HG03460 (cell line): ENCODE measurements around the gene LRMDA.

Experiments used
- ATAC-seq: cut with Tn5 transposase; IDR thresholded peaks from one replicate; pipeline ENCODE4 v1.9.1; 2021; ENCODE audit not compliant: unreplicated experiment

Gene LRMDA

GRCh38 chr10:75852851-75853484 lies 421.5 kb downstream of the LRMDA start:
- ATAC-seq, result no peak

GRCh38 chr10:75857269-75857846 lies 425.9 kb downstream of the LRMDA start:
- no peak for ATAC-seq

- no peak for ATAC-seq
Observed at GRCh38 chr10:75857896-75858295, 426.5 kb downstream of the LRMDA start.

- ATAC-seq, result no peak
Observed at GRCh38 chr10:75858339-75858738, 426.9 kb downstream of the LRMDA start.

DNA sequence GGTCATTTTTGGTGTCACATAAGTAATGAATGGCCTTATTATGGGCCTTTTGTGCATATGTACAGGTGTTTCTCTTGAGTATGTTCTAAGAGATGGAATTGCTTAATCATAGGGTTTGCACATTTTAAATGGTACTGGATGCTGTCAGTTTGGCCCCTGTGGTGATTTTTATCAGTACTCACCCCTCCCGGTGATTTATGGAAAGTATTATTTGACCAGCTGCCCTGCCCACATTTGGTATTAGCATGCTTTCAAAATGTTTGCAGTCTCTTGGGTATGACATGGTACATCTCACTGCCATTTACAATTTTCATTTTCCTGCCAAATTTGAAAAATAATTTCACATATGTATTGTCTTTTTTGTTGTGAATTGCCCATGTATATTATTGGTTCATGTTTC lies 427.7 kb downstream of the LRMDA start:
- no peak for ATAC-seq

DNA sequence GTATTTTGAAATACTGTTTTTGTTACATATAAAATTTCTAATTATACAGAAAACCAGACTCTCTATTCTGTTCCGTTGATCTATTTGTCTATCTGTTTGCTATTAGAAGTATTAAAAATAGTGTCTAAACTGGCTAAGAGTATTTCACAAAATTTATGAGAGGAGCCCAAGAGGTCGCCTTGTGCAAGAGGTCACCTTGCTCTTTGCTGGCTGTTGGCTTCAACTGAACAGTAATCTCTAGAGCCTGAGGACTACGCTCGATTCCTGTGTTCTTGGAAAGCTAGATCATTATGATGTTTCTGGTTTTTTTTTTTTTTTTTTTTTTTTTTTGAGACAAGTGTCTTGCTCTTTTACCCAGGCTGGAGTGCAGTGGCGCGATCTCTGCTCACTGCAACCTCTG lies 428.6 kb downstream of the LRMDA start:
- ATAC-seq, result no peak

DNA sequence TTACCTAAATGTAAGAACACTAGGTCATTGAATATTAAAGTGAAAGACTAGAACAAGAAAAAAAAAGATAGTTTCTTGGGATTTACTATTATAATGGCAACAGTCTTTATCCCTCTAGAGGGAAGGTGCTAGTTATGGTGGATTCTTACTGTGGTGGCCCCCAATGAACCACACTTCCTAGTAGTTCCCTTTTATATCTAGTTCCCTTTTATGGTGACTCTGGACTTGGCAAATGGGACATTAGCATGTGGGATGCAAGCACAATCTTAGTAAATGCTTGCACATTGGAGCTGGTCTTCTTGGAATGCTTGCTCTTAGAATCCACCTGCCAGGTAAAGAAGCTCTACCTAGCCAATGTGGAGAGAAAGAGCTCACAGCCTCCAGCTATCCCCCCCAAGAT lies 430.2 kb downstream of the LRMDA start:
- no peak for ATAC-seq

GRCh38 chr10:75862935-75863334 lies 431.5 kb downstream of the LRMDA start:
- ATAC-seq, result no peak

DNA sequence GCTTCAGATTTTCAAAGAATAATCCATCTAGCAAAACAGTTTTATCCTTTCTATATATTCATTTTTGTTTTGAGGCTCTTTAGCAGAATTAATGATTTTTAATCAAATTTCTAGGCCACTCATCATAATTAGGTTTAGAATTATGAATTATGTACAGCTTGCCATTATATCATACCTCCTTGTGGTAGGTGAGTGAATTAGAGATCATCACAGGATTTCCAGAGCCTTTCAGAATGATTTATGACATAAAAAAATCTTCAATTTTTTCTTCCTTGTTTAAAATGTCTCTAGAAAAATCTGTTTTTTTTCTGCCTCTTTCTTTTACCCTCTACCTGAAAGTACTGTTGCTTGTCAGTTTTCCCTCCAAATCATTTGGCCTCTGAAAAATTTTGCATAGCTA lies 433.3 kb downstream of the LRMDA start:
- ATAC-seq, result no peak

GRCh38 chr10:75865413-75866299 lies 434.2 kb downstream of the LRMDA start:
- ATAC-seq, result no peak

GRCh38 chr10:75866300-75866625 lies 434.8 kb downstream of the LRMDA start:
- ATAC-seq, result no peak

- no peak for ATAC-seq
Observed at GRCh38 chr10:75866731-75867130, 435.3 kb downstream of the LRMDA start.

DNA sequence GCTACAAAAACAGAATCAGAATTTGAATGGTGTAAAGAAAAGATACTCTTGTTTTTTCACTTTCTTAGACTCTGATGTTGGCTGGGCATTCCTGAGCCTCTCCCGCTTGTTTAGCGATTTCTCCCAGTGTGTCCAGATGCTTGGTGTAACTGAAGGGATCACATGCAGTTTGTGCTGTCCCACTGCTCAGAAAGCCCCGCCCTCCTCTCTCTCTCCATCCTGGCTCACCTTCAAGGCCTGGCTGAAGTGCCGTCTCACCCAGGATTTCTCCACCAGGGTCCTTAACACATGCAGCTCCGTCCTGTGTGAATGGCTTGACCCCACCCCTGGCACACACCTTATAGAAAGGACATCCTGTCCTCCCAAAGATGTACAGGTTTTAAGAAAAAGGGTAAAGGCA lies 437.1 kb downstream of the LRMDA start:
- ATAC-seq, result no peak

DNA sequence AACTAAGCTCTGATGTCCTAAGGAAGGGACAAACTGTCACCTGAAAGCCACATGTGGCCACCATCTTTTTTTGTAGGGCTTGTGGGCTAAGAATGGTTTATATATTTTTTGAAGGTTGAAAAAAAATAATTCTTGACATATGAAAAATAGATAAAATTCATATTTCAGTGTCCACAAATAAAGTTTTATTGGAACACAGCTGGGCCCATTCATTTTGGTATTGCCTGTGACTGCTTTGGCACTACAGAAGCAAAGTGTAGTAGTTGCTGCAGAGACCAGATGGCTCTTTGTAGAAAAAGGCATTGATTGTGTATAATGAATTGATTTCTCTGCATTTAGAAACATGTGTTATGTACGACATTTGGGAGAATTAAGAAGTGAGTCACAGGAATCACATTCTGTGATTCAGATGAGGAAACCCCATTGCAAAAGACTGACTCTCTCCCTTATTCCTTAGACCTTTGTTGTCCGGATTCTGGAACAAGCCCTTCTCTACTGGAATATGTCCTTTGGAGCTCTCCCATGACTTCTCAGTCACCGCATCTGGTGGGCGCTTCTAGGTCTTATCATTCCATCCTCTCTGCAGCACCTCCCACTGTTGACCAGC lies 438.7 kb downstream of the LRMDA start:
- no peak for ATAC-seq

DNA sequence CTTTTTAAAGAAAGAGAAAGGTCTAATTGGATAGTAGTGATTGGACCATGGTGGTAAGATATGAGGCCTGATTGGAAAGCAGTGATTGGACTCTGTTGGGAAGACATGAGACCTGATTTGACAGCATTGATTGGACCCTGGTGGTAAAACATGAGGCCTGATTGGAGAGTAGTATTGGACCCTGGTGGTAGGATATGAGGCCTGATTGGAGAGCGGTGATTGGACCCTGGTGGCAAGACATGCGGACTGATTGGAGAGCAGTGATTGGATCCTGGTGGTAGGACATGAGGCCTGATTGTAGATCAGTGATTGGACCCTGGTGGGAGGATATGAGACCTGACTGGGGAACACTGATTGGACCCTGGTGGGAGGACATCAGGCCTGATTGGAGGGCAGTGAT lies 444.3 kb downstream of the LRMDA start:
- ATAC-seq, result no peak

GRCh38 chr10:75876710-75877109 lies 445.3 kb downstream of the LRMDA start:
- no peak for ATAC-seq

GRCh38 chr10:75877877-75878276 lies 446.5 kb downstream of the LRMDA start:
- no peak for ATAC-seq

- no peak for ATAC-seq
Observed at GRCh38 chr10:75878586-75878985, 447.2 kb downstream of the LRMDA start.

- ATAC-seq, result no peak
Observed at GRCh38 chr10:75880031-75880775, 448.8 kb downstream of the LRMDA start.

- ATAC-seq, result no peak
Observed at GRCh38 chr10:75883081-75884072, 452.0 kb downstream of the LRMDA start.
